Left lobe of liver (tissue), 2 donors: Measurements from ENCODE around the gene PLEKHA7. TPM values are rescaled to one million over a fixed set of nuclear protein-coding genes. Genes with fewer than 3 reads are reported as not detected.
"Not testable (repeated sequence)": the region's sequence is repeated elsewhere in the genome, so short reads cannot be mapped to it uniquely, and the experiment has no call there.

Experiments used
- ATAC-seq: fragments of 200-7000 bp; cut with Tn5 transposase; one replicate; pipeline ENCODE4 v1.9.1; 2020; ENCODE audit warnings: mild to moderate bottlenecking, moderate library complexity
- DNase-seq: peaks from one replicate; pipeline ENCODE4 v3.0.0-alpha.2; 2020; ENCODE audit warnings: low spot score
- total RNA-seq: library from RNA; stranded (reverse); gene quantifications from one replicate; pipeline ENCODE4 v1.2.1, GENCODE V29; 2021
- donor health status: DM: no; HTN: no; CAD: no; lungs with moderate emphysema.
- donor health status: DM: no; HTN: yes; CAD: no.

PLEKHA7 gene
- total RNA-seq, 1 donor from 2014 or later, result 25.8 TPM

GRCh38 chr11:16982256-16982671 lies 31.9 kb downstream of the PLEKHA7 start:
- DNase-seq (no peak), ATAC-seq (no peak)

GRCh38 chr11:16981651-16982194 lies 32.5 kb downstream of the PLEKHA7 start:
- DNase-seq (no peak), ATAC-seq (peak; percentile 7)

- no peak for ATAC-seq
- DNase-seq, result no peak
These were observed 34.3 kb downstream of the PLEKHA7 start for GRCh38 chr11:16979703-16980622.

GRCh38 chr11:16977994-16978315 lies 36.3 kb downstream of the PLEKHA7 start:
- DNase-seq (no peak), ATAC-seq (no peak)

GRCh38 chr11:16977136-16977993 lies 36.8 kb downstream of the PLEKHA7 start:
- DNase-seq (no peak), ATAC-seq (no peak)

- ATAC-seq (no peak), DNase-seq (no peak)
These were observed 37.8 kb downstream of the PLEKHA7 start for GRCh38 chr11:16976379-16976778.

GRCh38 chr11:16975906-16976305 lies 38.3 kb downstream of the PLEKHA7 start:
- ATAC-seq, result no peak
- DNase-seq, result no peak

- ATAC-seq, result no peak
- DNase-seq, result no peak
These were observed 40.8 kb downstream of the PLEKHA7 start for GRCh38 chr11:16973338-16973964.

GRCh38 chr11:16969010-16969999 lies 44.9 kb downstream of the PLEKHA7 start:
- peak; percentile 15 for ATAC-seq
- DNase-seq, result no peak

- DNase-seq, result no peak
- no peak for ATAC-seq
These were observed 46.0 kb downstream of the PLEKHA7 start for GRCh38 chr11:16968196-16968595.

GRCh38 chr11:16966930-16967671 lies 47.1 kb downstream of the PLEKHA7 start:
- ATAC-seq, result peak; percentile 80
- no peak for DNase-seq

- ATAC-seq (no peak), DNase-seq (no peak)
These were observed 49.7 kb downstream of the PLEKHA7 start for GRCh38 chr11:16964501-16964900.

- no peak for DNase-seq
- no peak for ATAC-seq
These were observed 50.8 kb downstream of the PLEKHA7 start for GRCh38 chr11:16963316-16963876.

- not testable (repeated sequence) for DNase-seq
These were observed 51.6 kb downstream of the PLEKHA7 start for GRCh38 chr11:16962589-16962988.

GRCh38 chr11:16962146-16962545 lies 52.1 kb downstream of the PLEKHA7 start:
- ATAC-seq, result no peak
- DNase-seq, result no peak

More at GRCh38 chr11:16962589-16962988, 51.6 kb downstream of the PLEKHA7 start:
- not testable (repeated sequence) for ATAC-seq

- ATAC-seq (no peak), DNase-seq (no peak)
These were observed 54.0 kb downstream of the PLEKHA7 start for GRCh38 chr11:16960250-16960649.

- no peak for ATAC-seq
- no peak for DNase-seq
These were observed 54.6 kb downstream of the PLEKHA7 start for GRCh38 chr11:16959602-16960001.

- DNase-seq, result no peak
- ATAC-seq, result peak; percentile 51
These were observed 55.4 kb downstream of the PLEKHA7 start for GRCh38 chr11:16958833-16959232.
